NCI-H510A (cell line): ENCODE measurements around the gene SLC16A3.
"Not testable (repeated sequence)": the region's sequence is repeated elsewhere in the genome, so short reads cannot be mapped to it uniquely, and the experiment has no call there.

Source experiments
- DNase-seq: peaks from one replicate; lab custom pipeline; 2025; lab: John Stamatoyannopoulos, UW

Gene SLC16A3

GRCh38 chr17:82204831-82205719 lies 23.8 kb upstream of the SLC16A3 start:
- DNase-seq, result no peak

GRCh38 chr17:82205720-82206508 lies 22.9 kb upstream of the SLC16A3 start:
- DNase-seq, result peak; percentile 58

- DNase-seq, result not testable (repeated sequence)
Observed at GRCh38 chr17:82210655-82211054, 18.2 kb upstream of the SLC16A3 start.

- no peak for DNase-seq
Observed at GRCh38 chr17:82212331-82213250, 16.3 kb upstream of the SLC16A3 start, which contains the start of gene CCDC57. TSS of gene CCDC57 (minus strand) at chr17:82212842. CDS start at chr17:82201944, 10,898 bp downstream.

- no peak for DNase-seq
Observed at GRCh38 chr17:82213251-82214011, 15.4 kb upstream of the SLC16A3 start.

GRCh38 chr17:82214012-82214628 lies 14.7 kb upstream of the SLC16A3 start:
- DNase-seq, result no peak

GRCh38 chr17:82215095-82215971 lies 13.5 kb upstream of the SLC16A3 start:
- no peak for DNase-seq

- DNase-seq, result no peak
Observed at GRCh38 chr17:82215972-82216300, 12.9 kb upstream of the SLC16A3 start.

- no peak for DNase-seq
Observed at GRCh38 chr17:82216301-82217119, 12.3 kb upstream of the SLC16A3 start.

- no peak for DNase-seq
Observed at GRCh38 chr17:82217120-82217529, 11.7 kb upstream of the SLC16A3 start.

GRCh38 chr17:82217530-82218204 lies 11.2 kb upstream of the SLC16A3 start:
- DNase-seq, result no peak

- no peak for DNase-seq
Observed at GRCh38 chr17:82218349-82219075, 10.3 kb upstream of the SLC16A3 start.

GRCh38 chr17:82219083-82219482 lies 9.8 kb upstream of the SLC16A3 start:
- no peak for DNase-seq

- no peak for DNase-seq
Observed at GRCh38 chr17:82219753-82220709, 8.8 kb upstream of the SLC16A3 start.

GRCh38 chr17:82221341-82221902 lies 7.4 kb upstream of the SLC16A3 start:
- DNase-seq, result no peak

GRCh38 chr17:82222816-82223215 lies 6.0 kb upstream of the SLC16A3 start:
- no peak for DNase-seq
